GM03348 (cell line): Measurements from ENCODE around the gene COX15.
"Not testable (repeated sequence)": the region's sequence is repeated elsewhere in the genome, so short reads cannot be mapped to it uniquely, and the experiment has no call there.

ENCODE experiments used
- DNase-seq: peaks from one replicate; pipeline ENCODE4 v3.0.0; 2012; ENCODE audit warnings: low spot score

Gene COX15

DNA sequence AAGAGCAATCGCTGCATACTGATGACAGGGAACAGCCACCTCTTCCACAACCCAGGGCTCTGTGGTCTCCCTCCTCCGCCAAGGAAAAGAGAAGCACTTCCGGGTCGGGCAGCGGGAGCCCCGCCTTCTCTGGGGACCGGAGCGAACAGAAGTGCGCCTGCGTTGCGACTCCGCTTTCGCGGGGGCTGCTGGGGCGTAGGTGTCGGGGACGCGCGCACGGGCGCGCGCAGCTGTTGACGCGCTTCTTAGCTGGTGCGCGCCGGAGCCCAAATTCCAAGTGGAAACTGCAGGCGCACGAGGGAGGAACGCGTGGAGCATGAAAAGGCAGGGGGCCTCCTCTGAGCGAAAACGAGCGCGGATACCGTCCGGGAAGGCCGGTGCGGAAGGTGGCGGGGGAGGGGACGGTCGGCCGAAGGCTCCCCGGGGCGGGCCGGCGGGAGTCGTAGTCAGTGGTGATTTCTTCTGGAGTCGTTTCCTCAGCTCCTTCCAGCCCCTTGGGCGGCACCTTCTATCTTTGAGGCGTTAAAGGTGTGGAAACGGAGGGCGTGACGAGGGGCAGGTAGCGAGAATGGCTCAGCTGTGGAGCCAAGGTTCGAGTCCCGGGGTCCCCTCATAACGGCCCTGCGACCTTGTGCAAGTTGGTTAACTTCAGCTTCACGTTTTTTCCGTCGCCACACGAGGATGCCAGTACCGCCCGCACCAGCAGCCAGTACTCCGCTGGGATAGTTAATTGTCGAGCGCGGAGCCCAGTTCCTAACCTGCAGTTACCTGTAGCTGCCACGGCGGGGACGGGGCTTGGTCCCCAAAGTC lies at the start of gene COX15, which contains the start of gene CUTC:
Gene COX15 (minus strand): TSS at position 95 of the 810 bp plus-strand sequence. CDS start 78 bp downstream, at position 17.
Gene CUTC (plus strand): TSS at position 202 of the 810 bp plus-strand sequence. CDS start 115 bp downstream, at position 317.
- DNase-seq, result peak; percentile 99

DNA sequence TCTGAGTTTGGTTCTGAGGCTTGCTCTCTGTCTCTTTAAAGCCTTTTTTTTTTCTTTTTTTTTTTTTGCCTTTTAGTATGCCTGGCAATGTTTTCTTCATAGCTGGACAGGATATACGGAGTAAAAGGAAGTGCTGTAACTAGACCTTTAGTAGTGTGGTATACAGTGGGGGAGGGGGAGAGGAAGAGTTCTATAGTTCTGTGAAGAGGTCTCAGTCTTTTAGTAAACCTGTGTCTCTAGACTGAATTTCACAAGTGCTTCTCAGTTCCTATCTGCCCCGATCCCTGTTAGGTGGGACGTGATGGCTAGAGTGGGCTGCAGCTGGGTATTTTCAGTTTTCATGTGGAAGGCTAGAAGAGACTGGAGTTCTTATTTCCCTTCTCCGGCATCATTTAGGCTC lies 47.4 kb upstream of the COX15 start:
- peak; percentile 59 for DNase-seq

GRCh38 chr10:99777918-99778714 lies 46.2 kb upstream of the COX15 start:
- no peak for DNase-seq

DNA sequence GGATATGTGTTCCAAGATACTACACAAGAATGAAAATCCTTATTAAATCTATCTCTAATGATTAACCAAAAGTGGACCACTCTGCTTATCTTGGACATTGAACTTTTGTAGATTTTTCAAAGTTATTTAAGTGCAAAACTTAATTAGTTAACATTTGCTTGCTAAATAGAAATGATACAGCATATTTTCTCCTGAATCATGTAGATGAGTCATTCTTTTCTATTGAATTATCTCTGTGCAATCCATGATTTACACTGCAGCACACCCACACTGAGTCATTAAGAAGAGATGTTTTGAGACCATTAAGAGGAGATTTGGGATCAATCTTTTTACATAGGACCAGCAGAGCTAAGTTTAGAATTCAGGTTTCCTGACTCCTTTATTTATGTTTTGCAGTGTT lies 43.9 kb upstream of the COX15 start:
- peak; percentile 79 for DNase-seq

- DNase-seq, result no peak
These were observed 38.6 kb upstream of the COX15 start for GRCh38 chr10:99770408-99771045.

DNA sequence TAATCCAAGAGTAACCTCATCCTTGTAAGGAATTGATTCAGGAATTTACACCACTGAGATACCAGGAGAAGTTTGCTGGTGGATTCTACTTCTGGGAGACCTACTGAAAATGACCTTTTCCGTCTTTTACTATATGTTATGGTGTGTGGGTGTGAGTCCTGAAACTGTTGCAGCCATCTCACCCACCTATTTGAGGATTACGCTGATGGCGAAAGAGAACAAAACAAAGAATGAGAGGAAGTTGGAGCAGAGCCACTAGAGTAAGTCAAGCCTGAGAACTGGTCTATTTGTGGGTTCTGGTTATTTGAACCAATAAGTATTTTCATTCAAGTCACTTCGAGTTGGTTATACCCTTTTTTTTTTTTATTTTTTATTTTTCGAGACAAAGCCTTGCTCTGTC lies 37.8 kb upstream of the COX15 start:
- no peak for DNase-seq

DNA sequence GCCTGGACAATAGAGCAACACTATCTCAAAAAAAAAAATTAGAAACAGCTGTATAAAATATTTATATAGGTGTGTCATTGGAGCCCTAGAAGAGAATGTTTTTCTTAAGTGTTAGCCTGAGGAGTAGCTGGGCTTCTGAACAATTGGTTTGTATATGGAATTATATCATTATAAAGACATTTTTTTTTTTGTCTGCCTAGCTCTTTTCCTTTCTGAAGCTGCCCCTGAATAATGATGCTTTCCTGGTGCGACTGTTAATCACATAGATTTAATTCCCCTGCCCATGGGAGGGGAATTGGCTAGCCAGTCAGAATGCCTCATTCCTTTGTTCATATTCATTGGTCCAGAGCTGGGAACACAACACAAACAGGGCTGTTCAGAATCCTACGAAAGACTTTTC lies 36.6 kb upstream of the COX15 start:
- DNase-seq, result no peak

DNA sequence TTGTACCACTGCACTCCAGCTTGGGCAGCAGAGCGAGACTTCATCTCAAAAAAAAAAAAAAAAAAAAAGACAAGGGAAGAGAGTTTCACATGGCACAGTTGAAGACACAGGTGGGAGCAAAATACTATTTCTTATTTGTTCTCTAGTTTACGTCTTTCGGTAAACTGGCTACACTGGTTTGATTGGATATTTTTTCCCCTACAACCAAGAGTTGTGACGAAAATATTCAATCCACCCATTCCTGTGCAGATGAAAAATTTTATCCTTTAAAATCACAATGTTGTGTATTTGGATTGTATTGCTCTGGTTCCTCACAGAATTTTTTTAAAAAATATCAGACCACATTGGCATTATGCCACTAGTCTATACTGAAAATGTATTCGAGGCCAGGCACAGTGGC lies 36.0 kb upstream of the COX15 start:
- DNase-seq, result no peak

- DNase-seq, result no peak
These were observed 34.4 kb upstream of the COX15 start for GRCh38 chr10:99766302-99766681.

DNA sequence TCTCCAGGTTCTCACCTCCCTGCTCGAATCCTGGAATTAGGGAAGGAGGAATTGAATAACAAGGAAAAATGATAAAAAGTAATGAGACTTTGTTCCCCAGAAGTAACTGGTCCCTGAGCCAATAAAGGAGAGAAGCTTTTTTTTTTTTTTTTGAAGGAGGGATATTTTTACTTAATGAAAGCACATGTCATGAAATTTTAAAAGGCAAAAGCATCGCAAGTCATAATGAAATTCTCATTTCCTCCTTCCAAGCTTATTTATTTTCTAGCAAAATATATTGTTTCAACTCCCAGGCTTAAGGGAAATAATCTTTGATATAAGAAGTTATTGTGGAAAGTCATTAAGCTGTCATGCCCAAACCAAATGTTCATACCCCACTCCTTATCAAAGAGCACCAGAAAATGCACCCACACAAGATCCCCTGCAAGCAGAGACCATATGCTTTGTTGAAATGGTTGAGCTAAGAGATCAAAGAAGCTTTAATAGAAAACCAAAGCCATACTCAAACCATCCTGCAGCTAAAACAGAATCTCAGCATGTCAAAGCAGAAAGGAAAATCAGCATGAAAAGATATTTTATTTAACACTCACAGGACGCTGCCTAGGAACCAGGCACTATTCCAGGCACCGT lies 33.9 kb upstream of the COX15 start:
- DNase-seq, result no peak

GRCh38 chr10:99761365-99761764 lies 29.4 kb upstream of the COX15 start:
- no peak for DNase-seq

DNA sequence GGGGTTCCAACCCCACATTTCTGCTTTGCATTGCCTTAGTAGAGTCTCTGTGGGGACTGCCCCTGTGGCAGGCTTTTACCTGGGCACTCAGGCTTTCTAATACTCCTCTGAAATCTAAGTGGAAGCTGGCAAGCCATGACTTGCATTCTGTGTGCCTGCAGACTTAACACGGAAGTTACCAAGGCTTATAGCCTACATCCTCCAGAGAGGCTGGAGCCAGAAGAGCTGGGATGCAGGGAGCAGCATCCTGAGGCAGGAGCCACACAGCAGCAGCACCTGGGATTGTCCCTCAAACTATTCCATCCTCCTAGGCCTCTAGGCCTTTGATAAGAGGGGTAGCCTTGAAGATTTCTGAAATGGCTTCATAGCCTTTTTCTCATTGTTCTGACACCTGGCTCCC lies 28.4 kb upstream of the COX15 start:
- DNase-seq, result no peak

GRCh38 chr10:99758211-99758891 lies 26.4 kb upstream of the COX15 start:
- peak; percentile 49 for DNase-seq

DNA sequence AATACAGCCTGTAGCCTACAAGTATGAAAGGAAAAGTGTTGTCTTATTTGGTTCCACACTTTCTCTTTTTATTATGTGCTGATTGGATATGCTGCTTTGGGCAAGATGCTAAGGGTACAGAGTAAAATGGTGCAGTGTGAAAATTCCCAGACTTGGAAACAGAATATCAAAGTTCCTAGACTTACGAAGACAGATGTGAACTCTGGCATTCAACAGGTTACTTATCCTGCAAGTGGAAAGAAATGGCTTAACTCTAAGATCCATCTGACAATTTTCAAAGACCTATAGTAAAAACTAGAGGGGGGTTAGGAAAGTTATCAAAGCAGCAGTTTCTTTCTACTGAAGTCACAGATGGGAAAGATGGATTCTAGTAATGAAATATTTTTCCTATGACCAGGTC lies 24.2 kb upstream of the COX15 start:
- DNase-seq, result no peak

DNA sequence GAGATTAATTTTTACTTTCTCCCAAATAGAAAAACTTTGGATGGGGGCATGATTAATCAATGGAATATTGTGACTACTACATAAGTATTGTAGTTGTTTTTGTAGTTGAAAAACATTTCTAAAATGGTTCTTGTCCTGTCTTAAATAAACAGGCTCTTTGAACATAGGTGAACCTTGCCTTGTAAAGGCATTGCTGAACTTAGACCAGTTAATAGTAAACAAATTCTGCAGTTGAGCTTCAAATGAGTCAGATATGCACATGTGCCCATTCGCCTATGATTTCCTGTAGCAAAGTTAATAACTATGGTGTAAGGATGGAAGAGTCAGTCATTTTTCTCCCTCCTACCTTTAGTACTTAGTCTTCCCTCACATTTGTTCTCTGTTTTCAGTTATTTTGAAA lies 22.7 kb upstream of the COX15 start:
- no peak for DNase-seq

GRCh38 chr10:99750641-99751040 lies 18.7 kb upstream of the COX15 start:
- no peak for DNase-seq

DNA sequence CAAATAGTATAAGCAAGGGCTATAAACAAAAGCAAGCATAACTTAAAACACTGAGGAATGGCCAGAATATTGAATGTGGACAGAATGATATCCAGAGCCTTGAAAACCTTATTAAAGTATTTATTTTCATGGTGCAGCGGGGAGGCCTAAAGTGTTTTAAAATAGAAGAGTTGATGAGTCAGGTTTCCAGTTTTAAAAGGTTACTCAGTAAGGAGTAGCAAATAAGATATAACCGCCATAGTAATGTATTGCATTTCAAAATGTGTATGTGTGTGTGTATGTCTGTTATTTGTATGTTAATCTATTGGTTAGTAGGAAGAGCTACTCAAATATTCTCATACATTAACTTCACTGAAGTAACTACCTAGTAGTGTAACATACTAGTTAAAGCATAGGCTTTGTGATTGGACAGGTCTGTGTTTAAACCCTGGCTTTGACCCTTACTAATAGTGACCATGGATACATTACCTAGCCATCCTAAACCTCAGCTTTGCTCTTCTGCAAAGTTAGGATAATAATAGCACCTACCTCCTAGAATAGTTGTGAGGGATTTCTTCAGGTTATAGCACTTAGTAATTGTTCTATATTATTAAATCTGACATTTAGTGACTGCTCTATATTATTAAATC lies 17.0 kb upstream of the COX15 start:
- DNase-seq, result no peak

GRCh38 chr10:99746166-99746565 lies 14.2 kb upstream of the COX15 start:
- DNase-seq, result not testable (repeated sequence)

- DNase-seq, result no peak
These were observed 11.9 kb upstream of the COX15 start for GRCh38 chr10:99743841-99744240.

DNA sequence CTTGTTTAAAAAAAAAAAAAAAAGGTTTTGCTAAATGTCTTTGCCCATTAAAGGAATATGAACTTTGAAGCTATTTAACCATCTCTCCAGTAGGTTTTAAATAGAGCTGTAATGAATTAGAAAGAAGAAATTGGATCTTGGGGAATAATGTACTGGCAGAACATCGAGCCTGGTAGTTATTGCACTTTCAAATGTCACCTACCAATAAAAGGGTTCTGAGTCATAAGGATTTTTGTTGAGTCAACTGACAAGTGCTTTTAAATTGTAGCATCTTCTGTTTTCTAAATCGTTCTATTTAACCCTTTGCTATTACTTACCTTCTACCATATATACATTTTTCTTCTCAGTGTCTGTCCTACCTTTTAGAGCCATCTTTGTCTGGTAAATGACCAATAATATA lies 10.8 kb upstream of the COX15 start:
- DNase-seq, result peak; percentile 23

DNA sequence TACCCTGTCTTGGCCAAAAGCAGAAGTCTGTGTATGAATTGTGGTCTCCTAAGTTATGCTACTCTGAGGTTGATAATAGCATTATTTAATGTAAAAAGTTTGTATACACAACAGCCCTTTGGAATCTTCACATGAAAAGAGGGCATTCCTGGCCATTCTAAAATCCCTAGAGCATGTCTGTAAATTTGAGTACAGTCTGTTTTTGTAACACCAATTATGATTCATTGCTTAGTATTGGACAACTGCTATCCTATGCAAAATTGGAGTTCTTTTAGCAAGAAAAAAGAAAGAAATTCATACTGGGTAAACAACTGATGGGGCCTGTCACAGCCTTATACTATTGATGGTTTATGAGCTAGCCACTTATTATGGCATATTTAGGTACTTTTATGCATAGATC lies 10.3 kb upstream of the COX15 start:
- DNase-seq, result no peak
